Activated CD4-positive, alpha-beta T cell treated with anti-CD3 and anti-CD28 coated beads, Interleukin-2, Interleukin-4, amounts not matched to agents 100 ng/mL and 50 ng/mL, durations not matched to agents 16 hours and 8 hours (primary cell): ENCODE data around the gene RPL37A.
"Not testable (repeated sequence)": the region's sequence is repeated elsewhere in the genome, so short reads cannot be mapped to it uniquely, and the experiment has no call there.

Experiments used
- DNase-seq: peaks from one replicate; pipeline ENCODE4 v3.0.0-alpha.2; 2020; ENCODE audit warnings: low spot score

Gene RPL37A

DNA sequence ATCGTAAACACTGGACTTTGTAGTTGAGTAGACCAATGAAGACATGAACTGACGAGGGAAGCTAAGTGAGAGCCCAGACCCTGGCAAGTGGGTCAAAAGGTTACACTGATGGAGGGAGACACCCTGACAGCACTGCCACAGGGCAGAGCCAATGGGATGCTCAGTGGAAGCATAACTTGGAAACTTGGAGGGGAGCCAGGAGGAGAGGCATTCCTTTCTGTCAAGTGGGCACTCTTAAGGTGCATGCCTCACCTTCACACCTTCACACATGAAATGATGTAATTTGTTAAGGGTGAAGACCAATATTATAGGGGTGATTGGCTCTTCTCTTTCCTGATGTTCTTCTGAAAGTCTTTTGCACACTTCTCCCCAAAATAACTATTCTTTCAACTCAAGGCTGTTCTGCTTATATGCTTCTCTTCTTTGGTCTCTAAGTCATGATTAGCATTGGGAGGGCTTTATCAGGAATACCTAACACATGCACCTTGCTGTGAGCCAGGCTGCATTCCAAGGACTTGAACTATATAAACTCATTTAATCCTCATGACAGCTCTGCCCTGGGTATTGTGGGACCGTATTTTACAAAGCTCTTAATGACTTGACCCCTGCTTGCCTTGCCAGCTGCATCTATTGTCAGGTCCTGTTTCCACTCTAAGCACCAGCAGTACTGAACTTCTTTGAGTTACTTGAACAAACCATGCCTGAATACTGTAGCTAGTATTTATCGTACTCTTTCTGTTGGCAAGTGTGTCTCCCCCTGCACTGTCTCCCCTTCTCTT lies 19.0 kb downstream of the RPL37A start:
- no peak for DNase-seq

DNA sequence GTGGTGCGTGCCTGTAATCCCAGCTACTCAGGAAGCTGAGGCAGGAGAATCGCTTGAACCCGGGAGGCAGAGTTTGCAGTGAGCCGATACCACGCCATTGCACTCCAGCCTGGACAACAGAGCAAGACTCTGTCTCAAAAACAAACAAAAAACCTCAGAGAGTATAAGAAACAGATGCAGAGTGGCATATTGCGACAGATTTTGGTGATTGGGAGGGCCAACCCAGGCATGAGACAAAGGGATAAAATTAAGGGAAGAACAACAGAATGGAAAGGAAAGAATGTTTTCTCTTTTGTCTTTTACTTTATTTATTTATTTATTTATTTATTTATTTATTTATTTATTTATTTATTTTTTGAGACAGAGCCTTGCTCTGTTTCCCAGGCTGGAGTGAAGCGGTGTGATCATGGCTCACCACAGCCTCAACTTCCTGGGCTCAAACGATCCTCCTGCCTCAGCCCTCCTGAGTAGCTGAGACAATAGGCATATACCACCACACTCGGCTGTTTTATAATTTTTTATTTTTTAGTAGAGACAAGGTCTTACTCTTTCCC lies 20.0 kb downstream of the RPL37A start:
- DNase-seq = not testable (repeated sequence)

DNA sequence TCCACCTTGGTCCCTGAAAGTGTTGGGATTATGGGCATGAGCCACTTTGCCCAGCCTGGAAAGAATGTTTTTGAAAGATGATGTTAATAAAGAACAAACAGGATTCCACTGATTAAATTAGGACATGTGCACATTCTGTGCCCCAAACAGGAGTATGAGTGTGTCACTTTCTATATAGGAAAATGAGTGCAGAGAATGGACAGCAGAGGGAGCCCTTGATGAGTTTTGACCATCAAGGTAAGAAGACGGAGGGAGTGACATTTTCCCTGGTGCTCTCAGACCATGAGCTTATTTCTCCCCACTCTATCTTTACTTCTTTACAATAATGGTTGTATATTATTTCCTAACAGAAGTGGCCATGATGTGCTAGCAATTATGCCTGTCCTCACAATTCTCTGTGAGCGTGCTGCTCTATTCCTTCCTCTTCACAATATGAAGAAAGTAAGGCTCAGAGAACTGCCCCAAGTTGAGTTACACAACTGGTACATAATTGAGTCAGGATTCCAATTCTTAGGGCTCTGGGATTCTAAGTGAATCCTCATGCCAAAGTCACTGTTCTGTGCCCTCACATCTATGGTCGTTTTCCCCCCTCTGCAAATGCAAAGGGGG lies 20.6 kb downstream of the RPL37A start:
- peak; percentile 65 for DNase-seq

DNA sequence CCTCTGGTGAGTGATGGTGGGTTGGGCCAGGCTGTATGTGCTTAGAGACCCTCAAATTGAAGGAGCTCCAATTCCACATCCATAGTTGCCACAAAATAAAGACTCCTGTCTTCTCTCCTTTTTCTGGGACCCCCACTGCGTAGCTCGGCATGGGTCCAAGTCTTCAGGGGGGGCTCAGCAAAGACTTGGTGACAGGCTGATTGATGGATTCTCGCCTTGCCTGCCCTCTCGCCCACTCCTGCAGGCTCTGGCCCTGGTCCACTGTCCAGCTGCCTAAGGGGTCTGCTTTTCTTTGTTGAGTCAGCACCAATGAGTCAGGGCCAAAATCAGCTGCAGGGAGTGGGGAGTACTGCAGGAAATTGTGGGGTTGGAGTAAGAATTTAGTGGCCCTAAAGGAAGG lies 21.5 kb downstream of the RPL37A start:
- no peak for DNase-seq

DNA sequence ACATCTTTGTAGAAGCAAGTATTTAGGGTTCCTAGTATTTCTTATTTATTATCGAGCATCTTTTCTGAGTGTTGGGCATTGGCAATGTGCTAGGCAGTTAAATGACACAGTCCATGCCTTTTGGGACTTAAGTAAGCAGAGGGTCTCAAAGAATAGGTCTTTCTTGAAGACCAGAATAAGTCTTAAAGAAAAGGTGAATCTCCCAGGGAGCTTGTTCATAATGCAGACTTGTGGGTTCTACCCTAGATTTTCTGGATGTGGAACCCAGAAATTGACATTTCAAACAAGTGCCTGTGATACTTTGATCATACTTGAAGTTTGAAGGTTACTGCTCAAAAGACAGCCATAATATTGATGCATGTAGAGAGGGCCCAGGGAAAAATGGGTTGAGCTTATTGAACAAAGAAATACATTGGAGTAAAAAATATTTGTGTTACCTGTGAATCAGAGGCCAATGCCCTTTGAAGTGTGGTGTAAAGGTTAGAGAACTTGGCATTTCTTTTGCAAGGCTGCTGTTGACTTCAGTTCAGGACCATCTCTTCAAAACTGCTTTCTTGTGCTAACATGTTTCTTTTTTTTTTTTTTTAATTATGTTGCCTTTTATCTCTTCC lies 24.4 kb downstream of the RPL37A start:
- no peak for DNase-seq

DNA sequence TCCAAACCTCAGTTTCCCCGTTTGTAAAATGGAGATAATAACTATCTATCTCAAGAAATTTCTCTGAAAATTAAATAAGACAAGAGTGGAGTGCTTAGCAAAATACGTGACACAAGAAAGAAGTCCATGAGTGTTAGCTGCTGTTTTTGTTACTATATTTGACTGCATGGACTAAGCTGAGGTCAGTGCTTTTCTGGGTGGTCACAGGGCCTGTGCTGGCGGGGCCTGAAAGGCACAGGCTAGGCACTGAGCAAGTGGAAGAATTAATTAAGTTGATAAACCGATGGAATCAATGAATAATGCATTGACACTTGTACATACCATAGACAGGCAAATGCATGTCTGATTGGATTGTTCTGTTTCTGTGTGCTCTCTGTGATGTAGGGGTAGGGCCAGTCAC lies 27.3 kb downstream of the RPL37A start:
- no peak for DNase-seq

DNA sequence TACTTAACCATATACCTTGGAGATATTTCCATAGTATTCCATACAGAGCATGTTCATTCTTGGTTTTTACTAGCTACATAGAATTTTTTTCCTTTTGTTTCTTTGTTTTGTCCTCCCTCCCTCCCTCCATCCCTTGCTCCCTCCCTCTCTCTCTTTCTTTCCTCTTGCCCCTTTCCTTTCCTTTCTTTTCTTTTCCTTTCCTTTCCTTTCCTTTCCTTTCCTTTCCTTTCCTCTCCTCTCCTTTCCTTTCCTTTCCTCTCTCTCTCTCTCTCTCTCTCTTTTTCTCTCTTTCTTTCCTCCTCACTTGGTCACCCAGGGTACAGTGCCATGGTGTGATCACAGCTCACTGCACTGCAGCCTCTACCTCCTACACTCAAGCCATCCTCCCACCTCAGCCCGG lies 28.3 kb downstream of the RPL37A start:
- no peak for DNase-seq

DNA sequence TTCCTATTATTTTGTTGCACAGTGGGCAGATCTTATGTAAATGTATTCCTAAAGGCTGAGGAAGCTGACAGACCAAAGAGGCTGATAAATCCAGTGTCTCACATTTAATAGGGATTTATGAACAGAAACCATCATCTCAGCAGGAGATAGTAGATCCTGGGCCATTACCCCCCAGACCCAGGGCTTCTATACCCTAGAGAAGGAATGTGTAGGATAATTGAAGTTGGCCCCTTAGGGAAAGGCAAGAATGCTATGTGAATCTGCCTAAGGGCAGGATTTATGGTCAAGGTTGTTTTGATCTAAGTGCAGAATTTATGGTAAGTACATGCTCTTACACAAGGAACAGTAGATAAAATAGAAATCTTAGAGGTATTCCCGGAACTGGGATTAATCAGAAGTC lies 29.0 kb downstream of the RPL37A start:
- DNase-seq = no peak

DNA sequence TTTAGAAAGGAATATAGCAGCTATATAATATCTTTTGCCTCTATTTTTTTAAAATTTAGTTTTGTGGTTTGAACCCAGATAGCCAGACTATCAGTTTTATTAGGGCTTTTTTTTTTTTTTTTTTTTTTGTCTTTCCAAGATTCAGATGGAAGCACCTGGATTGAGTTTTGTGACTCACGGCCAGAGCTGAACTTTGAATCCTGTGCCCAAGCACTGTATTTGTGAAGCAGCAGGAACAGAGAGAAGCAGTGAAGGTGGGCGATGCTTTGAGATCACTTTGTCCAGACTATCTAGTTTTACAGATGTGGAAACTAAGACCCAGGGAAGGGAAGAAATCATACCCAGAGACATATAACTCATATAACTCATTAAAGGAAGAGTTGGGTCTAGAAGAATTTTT lies 33.9 kb downstream of the RPL37A start:
- DNase-seq = no peak

DNA sequence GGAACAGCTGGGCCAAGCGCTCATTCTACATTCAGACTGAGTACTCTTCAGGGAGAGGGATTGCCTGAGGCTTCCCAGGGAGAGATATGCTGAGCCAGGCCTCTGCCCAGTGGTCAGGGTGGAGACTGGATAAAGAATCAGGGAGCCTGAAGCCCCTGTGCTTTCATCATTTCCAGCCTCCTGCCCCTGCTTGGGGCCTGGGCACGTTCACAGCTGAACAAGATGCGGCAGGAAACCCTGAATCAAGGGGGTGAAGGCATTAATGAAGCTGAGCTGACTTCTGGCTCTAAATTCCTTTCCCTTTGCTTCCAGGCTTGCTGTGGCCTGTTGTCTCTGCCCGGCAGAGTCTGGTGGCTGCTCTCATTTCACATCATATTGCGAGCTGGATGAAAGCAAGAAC lies 35.0 kb downstream of the RPL37A start:
- no peak for DNase-seq

DNA sequence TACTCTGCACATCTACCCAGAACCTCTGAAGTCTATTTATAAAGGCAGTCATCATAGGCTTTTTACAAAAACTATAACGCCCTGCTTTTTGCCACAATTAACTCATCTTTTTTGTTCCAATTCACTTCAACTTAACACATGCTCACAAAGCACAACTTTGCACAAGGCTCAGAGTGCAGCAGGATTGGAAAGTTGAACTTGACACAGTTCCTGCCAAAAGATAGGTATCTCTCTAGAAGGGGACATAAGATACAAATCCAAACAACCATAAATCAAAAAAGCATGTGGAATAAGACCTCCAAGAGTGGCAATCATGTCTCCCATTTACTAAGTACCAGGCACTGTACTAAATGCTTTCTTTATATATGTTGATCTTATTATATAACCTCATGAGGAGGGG lies 36.2 kb downstream of the RPL37A start:
- DNase-seq = no peak

DNA sequence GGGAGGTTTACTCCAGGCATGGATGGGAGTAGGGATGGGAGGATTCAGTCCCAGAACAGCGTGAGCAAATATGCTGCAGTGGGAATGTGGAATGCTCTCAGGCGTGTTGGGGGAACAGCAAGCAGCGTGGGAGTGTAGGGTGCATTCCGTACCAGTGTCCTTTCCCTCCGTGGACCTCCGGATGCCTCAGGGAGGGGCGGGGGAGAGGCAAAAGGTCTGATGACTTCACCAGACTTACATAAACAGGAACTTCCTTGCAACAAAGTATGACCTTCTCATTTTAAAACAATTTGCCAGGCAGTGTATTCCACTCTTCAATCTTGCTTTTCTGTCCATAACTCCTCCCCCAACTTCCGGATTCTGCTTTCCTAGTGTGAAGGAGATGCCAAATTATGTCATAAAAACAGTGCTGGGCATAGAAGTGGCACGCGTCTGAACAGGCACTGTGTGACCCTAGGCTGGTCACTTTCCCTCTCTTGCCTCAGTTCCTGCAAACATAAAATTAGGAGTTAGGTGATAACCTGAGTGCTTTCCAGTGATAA lies 36.9 kb downstream of the RPL37A start:
- no peak for DNase-seq

DNA sequence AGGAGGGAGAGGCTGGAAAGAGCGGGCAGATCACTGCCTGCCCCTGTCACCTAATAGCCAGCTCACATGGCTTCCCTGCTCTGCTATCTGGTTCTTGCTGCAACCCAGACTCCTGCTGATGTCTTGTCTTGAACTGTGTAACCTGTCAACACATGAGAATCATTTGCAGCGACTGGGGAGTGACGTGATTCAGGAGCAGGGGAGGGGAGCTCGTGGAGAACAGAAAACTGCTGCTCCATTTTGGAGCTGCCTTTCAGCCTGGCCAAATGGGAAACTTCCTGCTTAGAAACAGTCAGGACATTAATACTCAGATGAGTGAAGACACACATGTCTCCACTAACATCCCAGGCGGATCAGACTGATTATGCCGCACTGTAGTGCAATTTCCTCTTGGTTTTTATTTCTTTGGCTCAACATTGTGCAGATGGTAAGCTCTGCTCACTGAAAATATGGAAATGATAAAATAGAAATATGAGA lies 38.1 kb downstream of the RPL37A start:
- no peak for DNase-seq

DNA sequence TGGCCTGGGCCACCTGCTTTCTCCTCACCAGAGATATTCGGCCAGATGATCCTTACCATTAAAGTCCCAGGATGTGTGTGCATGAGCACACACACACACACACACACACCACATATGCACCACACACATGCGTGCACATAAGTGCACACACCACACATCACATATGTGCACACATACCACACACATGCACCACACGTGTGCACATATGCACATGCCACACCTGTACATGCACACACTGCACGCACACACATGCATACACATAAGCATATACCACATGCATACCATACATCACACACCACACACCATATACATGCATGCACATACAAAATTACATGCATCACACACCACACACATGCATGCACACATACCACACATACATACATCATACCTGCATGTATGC lies 38.7 kb downstream of the RPL37A start:
- no peak for DNase-seq

DNA sequence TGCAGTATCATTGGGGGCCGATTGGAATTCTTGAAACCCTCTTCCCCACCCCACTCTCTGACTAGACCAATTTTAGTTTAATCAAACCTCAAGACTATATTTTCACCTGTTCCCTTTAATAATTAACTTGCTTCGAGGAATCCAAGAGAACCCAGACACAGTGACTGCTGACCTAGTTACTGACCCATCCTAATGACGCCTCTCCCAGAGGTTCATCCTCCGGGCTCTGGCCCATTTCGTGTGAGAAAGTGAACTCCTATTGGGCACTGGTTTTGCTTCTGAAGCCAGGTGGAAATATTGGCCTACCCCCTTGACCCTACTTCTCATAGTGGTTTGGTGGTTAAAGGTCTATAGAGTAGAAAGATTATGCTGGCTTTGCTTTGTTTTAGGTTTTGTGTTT lies 39.9 kb downstream of the RPL37A start:
- no peak for DNase-seq

DNA sequence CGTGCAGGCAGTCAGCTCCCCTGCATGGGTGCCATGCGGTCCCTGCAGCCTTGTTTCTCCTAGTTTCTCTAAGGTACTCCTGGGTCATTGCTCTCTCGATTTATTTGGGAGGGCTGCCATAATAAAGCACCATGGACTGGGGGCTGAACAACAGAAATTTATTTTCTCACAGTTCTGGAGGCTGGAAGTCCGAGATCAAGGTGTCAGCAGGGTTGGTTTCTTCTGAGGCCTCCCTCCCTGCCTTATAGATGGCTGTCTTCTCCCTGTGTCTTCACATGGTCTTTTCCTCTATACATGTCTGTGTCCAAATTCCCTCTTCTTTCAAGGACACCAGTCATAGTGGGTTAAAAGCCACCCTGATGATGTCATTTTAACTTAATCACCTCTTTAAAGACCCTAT lies 40.5 kb downstream of the RPL37A start:
- DNase-seq = no peak

DNA sequence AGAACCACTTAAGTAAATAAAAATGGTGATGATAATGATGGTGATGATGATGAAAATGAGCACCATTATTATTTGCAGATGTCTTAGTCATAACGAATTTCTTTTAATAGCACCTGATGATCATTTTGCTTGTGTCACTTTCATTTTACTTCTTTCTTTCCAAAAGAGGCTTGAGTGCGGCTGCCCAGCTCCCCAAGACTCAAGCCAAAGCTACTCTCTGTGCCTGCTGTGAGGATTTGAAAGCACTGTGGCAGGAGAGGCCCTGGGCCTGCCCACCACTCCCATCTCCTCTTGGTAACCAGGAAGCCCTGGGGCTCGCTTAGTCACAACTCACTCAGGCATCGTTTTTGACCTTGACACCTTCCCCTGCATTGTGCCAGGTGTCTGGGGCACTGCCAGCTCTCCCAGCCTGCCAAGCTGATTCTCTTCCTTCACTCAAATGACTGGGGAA lies 41.2 kb downstream of the RPL37A start:
- no peak for DNase-seq

DNA sequence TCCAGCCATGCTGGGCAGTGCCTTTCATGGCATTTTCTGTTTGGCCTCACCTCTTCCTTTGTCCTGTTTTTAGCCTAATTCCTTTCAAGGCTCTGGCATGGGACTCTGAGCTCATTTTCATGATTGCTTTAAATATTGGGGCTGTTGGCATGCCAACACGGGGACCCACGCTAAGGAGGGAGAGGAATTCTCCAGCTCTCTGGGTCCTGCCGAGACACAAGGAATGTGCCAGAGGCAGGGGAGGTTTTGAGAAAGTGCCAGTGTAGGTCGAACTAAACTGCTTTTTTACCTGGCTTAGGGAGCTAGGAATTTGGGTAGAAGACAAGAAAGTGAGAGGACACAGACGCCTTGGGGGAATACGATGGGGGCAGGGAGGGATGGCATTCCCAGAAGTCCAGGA lies 42.3 kb downstream of the RPL37A start:
- no peak for DNase-seq

DNA sequence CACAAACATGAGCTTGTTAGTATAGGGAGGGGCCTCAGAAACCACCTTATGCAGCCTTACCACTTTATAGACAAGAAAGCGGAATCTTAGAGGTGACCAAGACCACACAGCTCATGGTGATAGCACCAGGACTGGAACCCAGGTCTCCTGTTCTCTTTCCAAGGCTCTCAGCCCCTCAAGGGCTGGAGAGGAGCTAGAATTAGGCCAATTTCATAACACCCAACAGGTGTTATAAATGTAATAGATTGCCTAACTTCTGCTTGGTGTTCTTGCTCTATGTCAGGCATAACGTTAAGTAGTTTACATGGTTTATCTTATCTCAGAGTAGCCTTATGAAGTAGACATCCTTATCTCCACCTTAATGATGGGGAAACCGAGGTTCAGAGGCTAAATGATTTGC lies 42.9 kb downstream of the RPL37A start:
- no peak for DNase-seq

DNA sequence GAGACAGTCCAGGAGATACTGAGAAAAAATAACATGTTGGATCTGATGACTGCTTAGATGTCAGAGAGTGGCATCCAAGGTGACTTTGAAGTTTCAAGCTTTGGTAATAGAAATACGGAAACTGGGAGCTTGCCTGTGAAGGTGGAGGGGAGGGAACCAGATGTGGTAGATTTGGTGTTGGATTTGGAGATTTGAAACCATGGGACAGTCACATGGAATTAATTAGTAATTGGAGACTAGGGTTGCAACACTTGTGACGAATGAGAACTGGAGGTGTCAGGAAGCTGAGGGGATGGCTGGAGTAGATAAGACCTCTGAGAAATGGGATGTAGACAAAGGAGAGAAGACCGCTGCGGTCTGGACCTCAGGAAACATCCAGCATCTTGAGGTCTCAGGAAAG lies 46.7 kb downstream of the RPL37A start:
- no peak for DNase-seq

DNA sequence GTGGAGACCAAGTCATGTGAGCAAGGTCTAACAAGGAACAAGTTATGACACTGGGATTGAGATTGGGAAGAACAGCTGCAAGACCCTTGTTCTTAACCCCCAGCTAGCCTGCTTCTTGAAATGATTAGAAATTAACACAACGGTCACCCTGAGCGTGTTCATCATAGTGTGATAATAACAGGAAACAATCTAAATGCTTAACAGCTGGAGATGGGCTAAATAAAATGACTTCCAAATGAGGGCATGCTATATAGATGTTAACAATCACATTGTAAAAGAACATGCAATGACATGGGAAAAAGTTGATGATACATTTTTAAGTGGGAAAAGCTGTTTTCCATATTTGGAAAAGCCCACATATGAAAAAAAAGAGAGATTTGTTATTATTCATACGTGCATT lies 47.6 kb downstream of the RPL37A start:
- no peak for DNase-seq

DNA sequence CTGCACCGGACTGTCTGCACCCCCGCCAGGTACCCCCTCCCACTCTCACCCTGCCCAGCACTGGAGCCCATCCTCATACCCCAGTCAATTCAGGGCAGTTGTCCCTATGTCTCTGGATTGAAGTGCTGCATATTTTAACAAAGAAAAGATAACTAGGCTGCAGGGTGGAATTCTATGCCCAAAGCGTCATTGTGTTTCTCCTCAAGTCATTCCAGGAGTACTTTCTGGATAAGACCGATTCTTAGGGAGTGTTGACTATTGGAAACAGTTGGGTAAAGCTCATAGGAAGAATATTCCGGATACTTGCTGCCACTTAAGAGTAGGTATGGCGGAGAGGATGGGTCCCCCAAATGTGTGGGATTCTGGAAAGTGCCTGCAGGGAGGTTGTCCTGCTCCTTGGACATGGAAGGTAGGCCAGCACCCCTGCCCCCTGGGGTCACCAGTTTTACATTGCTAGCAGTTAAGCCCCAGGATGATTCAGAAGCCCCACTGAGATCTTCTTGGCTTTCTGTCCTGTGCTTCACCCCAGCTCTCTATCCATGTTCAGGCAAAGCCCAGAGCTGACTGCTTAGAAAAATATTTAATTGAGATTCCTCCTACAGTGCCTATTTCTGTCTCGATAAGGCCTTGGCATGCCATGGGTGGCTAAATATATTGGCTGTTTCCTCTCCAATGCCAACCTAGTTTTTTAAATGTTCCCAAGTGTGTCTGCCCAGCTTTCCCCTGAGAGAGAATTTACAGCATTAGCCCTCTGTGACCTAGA lies 48.2 kb downstream of the RPL37A start:
- DNase-seq = no peak
